ACC112 (cell line): ENCODE results near the gene EFHD2.
"Not testable (repeated sequence)": the region's sequence is repeated elsewhere in the genome, so short reads cannot be mapped to it uniquely, and the experiment has no call there.

Experiments used
- H2AFZ ChIP-seq: fragments of 200-600 bp; sonication (generic); one replicate; pipeline ENCODE4 v1.6.0; 2017; ENCODE audit warnings: antibody characterized with exemption, low read length; ENCODE audit not compliant: unreplicated experiment
- H3K27ac ChIP-seq: fragments of 200-600 bp; sonication (generic); 2 replicates; pipeline ENCODE4 v1.5.1; 2014; ENCODE audit warnings: low read depth, mild to moderate bottlenecking, antibody characterized with exemption, low read length, moderate library complexity
- H3K27me3 ChIP-seq: fragments of 200-600 bp; sonication (generic); 2 replicates; pipeline ENCODE4 v1.6.1; 2014; ENCODE audit warnings: mild to moderate bottlenecking, antibody characterized with exemption, low read length, moderate library complexity, mixed read lengths; ENCODE audit not compliant: insufficient read depth
- H3K36me3 ChIP-seq: fragments of 200-600 bp; sonication (generic); 2 replicates; pipeline ENCODE4 v1.6.1; 2016; ENCODE audit warnings: mild to moderate bottlenecking, antibody characterized with exemption, low read length, moderate library complexity, mixed read lengths; ENCODE audit not compliant: insufficient read depth
- H3K4me1 ChIP-seq: fragments of 200-600 bp; sonication (generic); one replicate; pipeline ENCODE4 v1.6.1; 2016; ENCODE audit warnings: low read length, mixed read lengths; ENCODE audit not compliant: insufficient read depth, unreplicated experiment, control insufficient read depth
- H3K4me3 ChIP-seq: fragments of 200-600 bp; sonication (generic); 2 replicates; pipeline ENCODE4 v1.5.1; 2014; ENCODE audit warnings: mild to moderate bottlenecking, low read depth, low read length
- H3K79me2 ChIP-seq: fragments of 200-600 bp; sonication (generic); one replicate; pipeline ENCODE4 v1.6.0; 2016; ENCODE audit warnings: low read length; ENCODE audit not compliant: control insufficient read depth, unreplicated experiment, insufficient read depth

EFHD2 gene

GRCh38 chr1:15466955-15467625 lies 57.4 kb downstream of the EFHD2 start:
- H3K79me2 ChIP-seq, H3K27me3 ChIP-seq, H3K4me1 ChIP-seq, H2AFZ ChIP-seq, H3K27ac ChIP-seq, H3K36me3 ChIP-seq, H3K4me3 ChIP-seq: not testable (repeated sequence)

- H3K79me2 ChIP-seq: no peaks in the 10 kb centered on the region
- peaks cover 6% of the 10 kb centered on the region for H3K4me1 ChIP-seq
- no peaks in the 10 kb centered on the region for H3K36me3 ChIP-seq
- H3K27me3 ChIP-seq: no peaks in the 10 kb centered on the region
- no peak overlapping the region for H3K27ac ChIP-seq
- no peak overlapping the region for H3K4me3 ChIP-seq
- H2AFZ ChIP-seq: no peak overlapping the region
These were observed 58.5 kb downstream of the EFHD2 start for GRCh38 chr1:15468145-15468544.

- Histone ChIP-seq H3K4me3 (no peak overlapping the region), H3K79me2 (no peaks in the 10 kb centered on the region), H3K27ac (no peak overlapping the region), H2AFZ (no peak overlapping the region), H3K4me1 (peaks cover 2% of the 10 kb centered on the region), H3K36me3 (no peaks in the 10 kb centered on the region), H3K27me3 (no peaks in the 10 kb centered on the region)
These were observed 59.7 kb downstream of the EFHD2 start for GRCh38 chr1:15469361-15469760.

GRCh38 chr1:15469821-15470448 lies 60.2 kb downstream of the EFHD2 start:
- not testable (repeated sequence) for H3K79me2 ChIP-seq, H2AFZ ChIP-seq, H3K27me3 ChIP-seq

GRCh38 chr1:15471067-15471466 lies 61.4 kb downstream of the EFHD2 start:
- H3K36me3 ChIP-seq, H2AFZ ChIP-seq, H3K27ac ChIP-seq, H3K4me3 ChIP-seq, H3K79me2 ChIP-seq, H3K27me3 ChIP-seq, H3K4me1 ChIP-seq: not testable (repeated sequence)

More at GRCh38 chr1:15469821-15470448, 60.2 kb downstream of the EFHD2 start:
- H3K36me3 ChIP-seq, H3K27ac ChIP-seq, H3K4me3 ChIP-seq, H3K4me1 ChIP-seq: not testable (repeated sequence)

GRCh38 chr1:15471723-15472122 lies 62.0 kb downstream of the EFHD2 start:
- not testable (repeated sequence) for H2AFZ ChIP-seq, H3K36me3 ChIP-seq, H3K4me1 ChIP-seq, H3K79me2 ChIP-seq, H3K27ac ChIP-seq, H3K27me3 ChIP-seq, H3K4me3 ChIP-seq

GRCh38 chr1:15472587-15472986 lies 62.9 kb downstream of the EFHD2 start:
- Histone ChIP-seq H3K4me1 (no peaks in the 10 kb centered on the region), H3K27me3 (no peaks in the 10 kb centered on the region), H3K4me3 (no peak overlapping the region), H3K79me2 (no peaks in the 10 kb centered on the region), H2AFZ (no peak overlapping the region), H3K36me3 (no peaks in the 10 kb centered on the region), H3K27ac (no peak overlapping the region)

GRCh38 chr1:15475752-15476314 lies 66.1 kb downstream of the EFHD2 start, which contains the start of gene CELA2B:
CELA2B (plus strand) TSS chr1:15476104; CDS start chr1:15476126, 22 bp downstream.
- H3K27me3 ChIP-seq: no peaks in the 10 kb centered on the region
- no peaks in the 10 kb centered on the region for H3K79me2 ChIP-seq
- H3K4me1 ChIP-seq: no peaks in the 10 kb centered on the region

GRCh38 chr1:15476927-15477326 lies 67.2 kb downstream of the EFHD2 start:
- no peak overlapping the region for H3K27ac ChIP-seq
- no peaks in the 10 kb centered on the region for H3K27me3 ChIP-seq
- no peak overlapping the region for H3K4me3 ChIP-seq
- H3K36me3 ChIP-seq: no peaks in the 10 kb centered on the region
- H3K4me1 ChIP-seq: no peaks in the 10 kb centered on the region
- no peak overlapping the region for H2AFZ ChIP-seq
- H3K79me2 ChIP-seq: no peaks in the 10 kb centered on the region

More at GRCh38 chr1:15475752-15476314, 66.1 kb downstream of the EFHD2 start, which contains the start of gene CELA2B:
- Histone ChIP-seq H3K36me3 (no peaks in the 10 kb centered on the region), H3K27ac (no peak within 1 kb of the TSS), H3K4me3 (no peak within 1 kb of the TSS), H2AFZ (no peak within 1 kb of the TSS)

- Histone ChIP-seq H3K79me2 (no peaks in the 10 kb centered on the region), H3K27me3 (no peaks in the 10 kb centered on the region), H3K4me3 (no peak overlapping the region), H3K27ac (no peak overlapping the region), H2AFZ (no peak overlapping the region), H3K36me3 (no peaks in the 10 kb centered on the region), H3K4me1 (no peaks in the 10 kb centered on the region)
These were observed 68.0 kb downstream of the EFHD2 start for GRCh38 chr1:15477646-15478212.
